OCI-LY3 (cell line): ENCODE results near the gene SYCP3.

Experiments
- CTCF ChIP-seq: fragments of 200-600, 300-600 bp; sonication (generic); IDR thresholded peaks from 2 replicates; pipeline ENCODE4 v1.5.1; 2014; ENCODE audit warnings: antibody characterized with exemption, low read length, low read depth
- EZH2phosphoT487 ChIP-seq: fragments of 200-600 bp; shearing (Covaris generic); IDR thresholded peaks from 2 replicates; pipeline ENCODE4 v1.6.1; 2018; ENCODE audit warnings: antibody characterized with exemption, mixed run types, low read depth

DNA sequence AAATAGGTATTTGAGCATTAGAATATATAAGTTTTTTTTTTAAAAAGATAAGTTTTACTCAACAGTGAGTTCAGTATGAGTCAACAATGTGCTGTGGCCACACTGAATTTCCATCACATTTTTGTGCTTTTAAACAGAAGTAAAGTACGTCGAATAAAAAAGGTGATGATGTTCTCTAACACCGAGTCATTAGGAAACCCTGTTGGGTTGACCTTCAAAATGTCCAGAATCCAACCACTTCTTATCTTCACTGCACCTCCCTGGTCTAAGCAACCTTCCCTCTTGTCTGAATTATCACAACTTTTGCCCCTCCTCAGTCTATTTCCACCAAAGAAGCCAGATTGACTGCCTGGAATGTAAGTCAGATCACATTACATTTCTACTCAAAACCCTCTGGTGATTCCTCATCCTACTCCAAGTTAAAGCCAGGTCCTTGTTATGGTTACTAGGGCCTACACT is 43.0 kb upstream of the SYCP3 start:
- TF ChIP-seq CTCF (no peak), EZH2phosphoT487 (no peak)
